Activated CD8-positive, alpha-beta T cell treated with anti-CD3 and anti-CD28 coated beads for 36 hours (primary cell): ENCODE data around the gene SUSD4. TPM values are rescaled to one million over a fixed set of nuclear protein-coding genes. Genes with fewer than 3 reads are reported as not detected.

ENCODE experiments used
- ATAC-seq: fragments of 200-7000 bp; cut with Tn5 transposase; one replicate; pipeline ENCODE4 v1.10.0; 2021; ENCODE audit warnings: mild to moderate bottlenecking, moderate library complexity
- CTCF ChIA-PET: fragments of 350-600 bp; sonication (Branson Sonifier 250); formaldehyde crosslinking; loops from one replicate; lab custom pipeline; 2021; ENCODE audit warnings: antibody characterized with exemption; lab: Charles Lee
- POLR2A ChIA-PET: fragments of 350-600 bp; sonication (Branson Sonifier 250); formaldehyde crosslinking; loops from one replicate; lab custom pipeline; 2021; ENCODE audit warnings: antibody characterized with exemption; lab: Charles Lee
- DNase-seq: peaks from one replicate; pipeline ENCODE4 v3.0.0-alpha.2; 2020
- H3K27ac Mint-ChIP-seq: one replicate; pipeline ENCODE4 v1.8.0; 2021; ENCODE audit warnings: mild to moderate bottlenecking, mixed read lengths
- H3K27me3 Mint-ChIP-seq: one replicate; pipeline ENCODE4 v1.8.0; 2021; ENCODE audit warnings: mixed read lengths
- H3K36me3 Mint-ChIP-seq: one replicate; pipeline ENCODE4 v1.8.0; 2021; ENCODE audit warnings: low read depth, mixed read lengths
- H3K4me1 Mint-ChIP-seq: one replicate; pipeline ENCODE4 v1.8.0; 2021; ENCODE audit warnings: low read depth, mixed read lengths
- H3K4me3 Mint-ChIP-seq: one replicate; pipeline ENCODE4 v1.8.0; 2021; ENCODE audit warnings: mild to moderate bottlenecking, moderate library complexity, mixed read lengths
- H3K9me3 Mint-ChIP-seq: one replicate; pipeline ENCODE4 v1.8.0; 2021; ENCODE audit warnings: mixed read lengths
- CTCF ChIP-seq: fragments of 200-600 bp; IDR thresholded peaks from one replicate; pipeline ENCODE4 v1.8.0; 2022; ENCODE audit warnings: antibody characterized with exemption, mild to moderate bottlenecking
- intact Hi-C: fragments of 100-400 bp; cut with micrococcal nuclease; formaldehyde crosslinking; loops from one replicate; pipeline ENCODE4 v1.10.0; 2022
- total RNA-seq, 2 experiments: library from RNA; stranded (reverse); gene quantifications; one replicate each; pipeline ENCODE4 v1.2.3, GENCODE V29; 2021

The SUSD4 gene
- total RNA-seq, 2 experiments from 2014 or later: 0.29 to 0.43 TPM

- peaks cover 4% of the 10 kb centered on the region for H3K9me3 Mint-ChIP-seq
- H3K27ac Mint-ChIP-seq: no peak overlapping the region
- POLR2A ChIA-PET: interaction anchor here (1.5 kb wide), 1 partner anchor 17 kb away, joined by 4 read pairs; no protein-coding TSS in a partner anchor
- H3K4me1 Mint-ChIP-seq: no peaks in the 10 kb centered on the region
- DNase-seq (no peak), ATAC-seq (no peak)
- H3K36me3 Mint-ChIP-seq: no peaks in the 10 kb centered on the region
- H3K4me3 Mint-ChIP-seq: no peak overlapping the region
- peaks cover 6% of the 10 kb centered on the region for H3K27me3 Mint-ChIP-seq
- TF ChIP-seq CTCF: no peak
- CTCF ChIA-PET: no interaction called here
- intact Hi-C loops: no loop called here
Observed at GRCh38 chr1:223378754-223379153, 14.8 kb upstream of the SUSD4 start.

- TF ChIP-seq CTCF: no peak
- intact Hi-C loops: no loop called here
- no peaks in the 10 kb centered on the region for H3K4me1 Mint-ChIP-seq
- DNase-seq: no peak
- ATAC-seq: no peak
- peaks cover 8% of the 10 kb centered on the region for H3K27me3 Mint-ChIP-seq
- H3K4me3 Mint-ChIP-seq: no peak overlapping the region
- CTCF ChIA-PET: no interaction called here
- POLR2A ChIA-PET: no interaction called here
- H3K27ac Mint-ChIP-seq: no peak overlapping the region
- H3K9me3 Mint-ChIP-seq: peaks cover 4% of the 10 kb centered on the region
- H3K36me3 Mint-ChIP-seq: no peaks in the 10 kb centered on the region
Observed at GRCh38 chr1:223374064-223374610, 10.2 kb upstream of the SUSD4 start.

- Mint-ChIP-seq H3K4me1 (peaks cover 16% of the 10 kb centered on the region), H3K27ac (no peak overlapping the region), H3K4me3 (peak overlapping the region; percentile 67), H3K36me3 (no peaks in the 10 kb centered on the region), H3K9me3 (no peaks in the 10 kb centered on the region), H3K27me3 (peaks cover 31% of the 10 kb centered on the region)
- no peak for TF ChIP-seq CTCF
- ATAC-seq (no peak), DNase-seq (peak; percentile 27)
- ChIA-PET POLR2A (no interaction called here), CTCF (interaction anchor here (3.1 to 3.4 kb wide), 2 partner anchors 231 to 241 kb away, joined by 15 to 20 read pairs; no protein-coding TSS in a partner anchor)
- intact Hi-C loops: no loop called here
Observed at GRCh38 chr1:223364685-223365382, 858 bp upstream of the SUSD4 start.

GRCh38 chr1:223363057-223363855, 720 bp downstream of the SUSD4 start:
- no peak for TF ChIP-seq CTCF
- ATAC-seq (peak; percentile 48), DNase-seq (peak; percentile 39)
- Mint-ChIP-seq H3K27ac (no peak overlapping the region), H3K4me1 (peaks cover 16% of the 10 kb centered on the region), H3K27me3 (peaks cover 31% of the 10 kb centered on the region), H3K4me3 (peak overlapping the region; percentile 82), H3K36me3 (no peaks in the 10 kb centered on the region), H3K9me3 (no peaks in the 10 kb centered on the region)
- intact Hi-C loops: no loop called here
- ChIA-PET POLR2A (interaction anchor here (1.1 kb wide), 1 partner anchor 256 kb away, joined by 3 read pairs; no protein-coding TSS in a partner anchor), CTCF (interaction anchor here (1.4 to 3.4 kb wide), 3 partner anchors 14 to 240 kb away, joined by 4 to 20 read pairs (median 15); no protein-coding TSS in a partner anchor)
